NCI-H1436 (cell line): Measurements from ENCODE around the gene COMT.
A peak's percentile ranks its signal among the peaks of the same experiment; 100 is the strongest.
"Not testable (repeated sequence)": the region's sequence is repeated elsewhere in the genome, so short reads cannot be mapped to it uniquely, and the experiment has no call there.

Source experiments
- DNase-seq: peaks from one replicate; lab custom pipeline; 2025; lab: John Stamatoyannopoulos, UW

COMT gene

GRCh38 chr22:19941365-19942082 lies at the start of gene COMT, which contains the start of gene TXNRD2:
Gene COMT, plus strand, starts transcription at chr22:19941772. Its CDS starts 20,755 bp downstream, at chr22:19962527.
Gene TXNRD2, minus strand, starts transcription at chr22:19941818. Its CDS starts 15 bp downstream, at chr22:19941803.
- peak; percentile 42 for DNase-seq

DNA sequence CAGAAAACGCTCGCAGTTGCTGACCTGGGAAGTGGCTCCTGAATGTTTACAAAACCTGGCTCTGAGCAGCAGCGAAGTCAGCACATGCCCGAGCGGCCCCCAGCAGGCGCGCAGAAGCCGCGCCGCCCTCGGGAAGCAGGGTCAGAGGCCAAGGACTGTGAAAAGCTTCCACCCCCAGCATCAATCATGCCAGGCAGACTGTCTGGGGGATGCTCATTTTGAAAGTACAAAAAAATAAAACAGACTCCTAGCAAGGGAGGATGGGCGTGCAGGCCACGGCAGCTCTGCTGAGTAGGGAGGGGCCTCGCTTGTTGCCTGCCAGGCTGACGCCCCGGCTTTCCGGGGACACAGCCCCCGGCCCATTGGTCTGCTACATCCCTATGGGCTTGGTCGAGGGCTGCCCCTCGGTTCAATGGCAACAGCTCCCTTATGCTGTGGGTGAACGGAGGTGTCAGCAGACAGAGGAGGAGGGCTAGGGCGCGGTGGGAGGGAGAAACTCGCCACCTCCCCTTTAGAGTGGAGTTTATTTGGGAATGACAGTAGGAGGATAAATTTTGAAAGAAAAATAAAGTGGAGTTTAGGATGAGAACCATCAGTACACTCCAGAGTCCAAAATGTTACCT lies 49.2 kb upstream of the COMT start:
- no peak for DNase-seq

- no peak for DNase-seq
Measured at GRCh38 chr22:19892925-19893324, 48.6 kb upstream of the COMT start.

DNA sequence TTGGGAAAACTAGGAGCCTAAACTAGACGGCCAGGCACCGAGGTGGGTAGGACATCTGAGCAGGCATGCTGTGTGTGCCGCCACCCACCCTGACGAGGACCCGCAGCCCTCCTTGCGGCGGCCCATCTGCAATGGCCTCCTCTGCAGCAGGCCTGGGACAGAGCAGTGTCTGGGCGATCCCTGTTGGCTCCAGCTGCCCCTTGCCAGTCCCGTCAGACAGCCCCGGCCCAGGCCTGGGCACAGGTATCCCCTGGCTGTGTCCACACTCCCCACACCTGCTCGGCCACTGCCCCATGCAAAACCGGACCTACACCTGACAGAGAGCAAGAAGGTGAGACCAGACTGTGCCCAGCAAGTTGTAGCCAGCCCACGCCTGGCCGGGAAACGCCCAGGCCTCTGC lies 48.2 kb upstream of the COMT start:
- no peak for DNase-seq

DNA sequence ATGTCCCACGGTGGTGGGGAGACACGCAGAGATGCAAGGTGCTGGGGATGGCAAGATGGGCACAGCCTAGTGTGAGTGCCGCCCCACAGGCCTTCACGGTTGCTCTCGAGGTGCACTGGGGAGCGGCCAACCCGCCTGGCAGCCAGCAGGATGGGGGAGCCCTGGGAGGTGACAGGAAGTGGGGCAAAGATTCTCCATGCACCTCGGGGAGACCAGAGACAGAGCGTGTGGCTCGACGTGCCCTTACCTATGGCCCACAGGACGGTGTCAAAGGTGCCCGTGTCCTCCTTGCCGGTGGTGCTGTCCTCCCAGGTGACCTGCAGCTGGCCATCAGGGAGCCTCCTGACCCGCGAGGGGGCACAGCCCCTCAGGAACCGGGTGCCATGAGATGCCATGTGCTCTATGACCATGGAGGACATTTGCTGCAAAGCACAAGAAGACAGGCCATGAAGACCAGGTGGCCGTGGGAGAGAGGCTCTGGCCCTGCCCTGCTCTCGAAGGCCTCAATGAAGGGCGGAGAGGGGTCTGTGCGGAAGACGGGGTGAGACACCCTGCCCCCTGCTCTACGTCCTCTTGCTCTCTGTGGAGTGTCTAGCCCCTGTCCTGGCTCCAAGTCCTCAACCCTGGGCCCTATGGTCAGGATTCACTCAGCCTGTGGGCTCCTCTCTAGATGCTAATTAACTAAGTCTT lies 46.3 kb upstream of the COMT start:
- no peak for DNase-seq

DNA sequence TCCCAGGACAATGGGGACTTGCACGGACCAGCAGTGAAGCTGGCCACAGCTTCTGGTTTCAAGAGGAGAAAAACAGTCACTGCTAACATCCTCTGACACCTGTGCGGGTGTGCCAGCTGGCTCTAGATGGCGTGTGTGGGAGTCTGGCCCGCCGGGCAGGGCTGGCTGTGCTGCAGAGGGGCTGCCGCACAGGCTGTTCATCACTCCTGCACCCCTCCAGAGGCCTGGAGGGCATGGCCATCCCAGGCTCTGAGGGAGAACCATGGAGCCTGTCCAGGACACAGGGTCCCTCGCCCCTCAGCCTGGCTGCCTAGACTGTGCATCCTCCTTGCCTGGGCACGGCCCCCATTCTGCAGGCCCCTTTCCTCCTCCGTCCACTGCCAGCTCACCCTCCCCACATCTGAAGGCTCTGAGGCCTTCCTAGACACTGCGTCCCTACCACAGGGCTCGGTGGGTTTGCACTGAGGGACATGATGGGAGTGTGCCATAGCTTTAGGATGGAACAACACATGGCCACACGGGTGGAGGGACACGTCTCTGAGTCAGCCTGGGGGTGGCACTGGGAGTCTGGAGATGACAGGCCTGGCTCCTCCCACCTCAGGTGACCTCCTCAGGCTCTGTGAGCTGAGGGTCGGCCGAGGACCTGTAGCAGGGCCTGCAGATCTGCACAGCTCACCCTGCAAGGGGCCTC lies 44.8 kb upstream of the COMT start:
- no peak for DNase-seq

- no peak for DNase-seq
Measured at GRCh38 chr22:19897726-19898125, 43.8 kb upstream of the COMT start.

DNA sequence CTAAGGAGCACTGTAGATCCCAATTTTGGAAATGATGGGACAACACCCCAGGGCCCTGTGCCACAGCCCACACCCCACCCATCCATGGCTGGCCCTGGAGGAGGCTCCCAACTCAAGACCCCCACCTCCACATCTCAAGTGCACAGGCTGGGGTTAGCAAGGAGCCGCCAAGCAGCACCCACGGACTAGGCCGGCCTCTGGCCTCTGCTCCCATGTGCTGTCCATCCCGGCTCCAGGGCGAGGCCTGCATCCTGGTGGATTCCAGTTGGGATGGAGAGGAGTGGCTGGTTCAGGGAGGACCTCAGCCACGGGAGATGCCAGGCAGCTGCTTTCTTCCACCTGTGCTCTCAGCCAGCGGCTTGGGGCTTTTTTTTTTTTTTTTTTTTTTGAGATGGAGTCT lies 43.4 kb upstream of the COMT start:
- DNase-seq, result no peak

DNA sequence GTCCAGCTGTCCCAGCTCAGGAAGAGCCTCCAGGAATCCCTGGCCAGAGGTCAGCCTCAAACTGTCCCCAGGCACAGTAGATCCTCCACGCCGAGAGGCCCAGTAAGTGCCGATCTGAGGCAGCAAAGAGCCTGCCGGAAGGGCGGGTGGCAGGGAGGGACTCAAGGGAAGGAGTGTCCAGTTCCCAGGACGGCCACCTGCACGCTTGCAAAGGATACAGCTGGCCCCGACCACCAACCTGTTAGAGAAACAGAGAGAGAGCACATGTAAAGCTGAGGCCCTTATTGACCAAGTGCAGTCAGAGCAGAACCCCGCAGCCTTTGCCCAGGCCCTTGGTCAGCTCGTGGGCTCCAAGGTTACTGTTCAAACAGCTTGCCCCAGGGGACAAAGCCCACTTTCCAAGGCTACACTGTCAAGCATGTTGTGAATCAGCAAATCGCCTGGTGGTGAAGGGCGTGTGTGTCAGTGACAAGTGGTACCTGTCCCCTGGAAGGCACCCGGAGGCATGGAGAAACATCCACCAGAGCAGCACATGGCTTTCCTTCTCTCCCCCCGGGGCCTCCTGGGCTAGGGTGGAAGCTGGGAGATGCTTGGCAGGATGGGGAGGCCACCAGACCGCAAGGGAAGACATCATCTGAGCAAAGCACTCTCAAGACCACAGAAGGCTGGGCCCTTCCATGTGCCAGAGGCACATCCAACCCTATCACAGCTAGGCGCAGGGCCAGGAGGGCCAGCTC lies 42.6 kb upstream of the COMT start:
- no peak for DNase-seq

DNA sequence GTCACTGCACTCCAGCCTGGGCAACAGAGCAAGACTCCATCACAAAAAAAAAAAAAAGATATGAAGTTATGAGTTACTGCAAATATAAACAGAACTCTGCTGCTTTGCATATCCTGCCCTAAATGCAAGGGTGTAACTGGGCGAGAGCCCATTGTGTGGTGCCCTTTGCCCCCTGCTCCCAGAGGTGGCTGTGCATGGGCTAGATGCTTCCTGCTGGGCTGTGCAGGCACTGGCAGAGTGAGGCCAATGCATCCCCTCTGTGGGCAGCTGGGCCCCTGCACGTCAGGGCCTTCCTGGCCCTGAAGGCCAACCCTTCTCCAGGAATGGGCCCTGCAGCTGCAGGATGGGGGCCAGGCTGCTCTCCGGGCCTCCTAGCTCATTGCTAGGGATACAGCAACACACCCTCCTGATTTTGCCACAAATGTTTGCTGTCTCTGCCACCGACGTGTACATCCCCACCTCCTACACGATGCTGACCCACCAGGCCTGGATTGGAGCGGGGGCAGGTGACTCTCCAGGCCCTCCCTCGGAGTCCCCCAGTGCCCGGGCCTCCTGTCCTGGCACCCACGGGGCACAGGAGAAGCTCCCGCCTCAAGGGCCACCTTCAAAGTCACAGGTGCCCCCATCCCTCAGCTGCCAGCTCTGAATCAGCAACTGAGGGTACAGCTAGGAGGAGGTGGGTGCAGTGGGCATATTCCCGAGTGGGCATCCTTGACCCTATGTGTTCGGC lies 40.7 kb upstream of the COMT start:
- DNase-seq, result no peak

DNA sequence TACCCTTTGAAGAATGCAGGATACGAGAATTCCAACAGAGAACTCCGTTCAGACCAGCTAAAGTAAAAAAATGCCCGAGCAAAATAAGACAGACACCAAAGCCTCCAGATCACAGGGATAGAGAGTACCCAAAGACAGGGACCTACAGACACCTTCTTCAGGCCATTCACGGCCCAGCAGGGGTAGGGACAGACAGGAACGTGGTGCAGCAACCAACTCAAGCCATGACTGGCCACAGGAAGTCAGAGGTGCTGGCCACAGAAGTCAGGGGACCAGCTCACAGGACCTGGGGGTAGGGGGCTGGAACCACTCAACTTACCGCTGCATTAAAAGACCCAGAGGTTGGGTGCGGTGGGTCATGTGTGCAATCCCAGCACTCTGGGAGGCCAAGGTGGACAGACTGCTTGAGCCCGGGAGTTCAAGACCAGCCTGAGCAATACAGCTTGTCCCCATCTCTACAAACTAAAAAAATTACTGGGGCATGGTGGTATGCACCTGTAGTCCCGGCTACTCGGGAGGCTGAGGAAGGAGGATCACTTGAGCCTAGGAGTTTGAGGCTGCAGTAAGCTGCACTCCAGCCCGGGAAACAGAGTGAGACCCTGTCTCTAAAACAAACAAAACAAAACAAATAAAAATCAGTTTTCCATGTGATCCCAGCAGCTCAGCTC lies 39.9 kb upstream of the COMT start:
- DNase-seq, result no peak

GRCh38 chr22:19902245-19902715 lies 39.3 kb upstream of the COMT start:
- peak; percentile 91 for DNase-seq

GRCh38 chr22:19903031-19903430 lies 38.5 kb upstream of the COMT start:
- no peak for DNase-seq

- DNase-seq, result no peak
Measured at GRCh38 chr22:19903513-19903912, 38.1 kb upstream of the COMT start.

DNA sequence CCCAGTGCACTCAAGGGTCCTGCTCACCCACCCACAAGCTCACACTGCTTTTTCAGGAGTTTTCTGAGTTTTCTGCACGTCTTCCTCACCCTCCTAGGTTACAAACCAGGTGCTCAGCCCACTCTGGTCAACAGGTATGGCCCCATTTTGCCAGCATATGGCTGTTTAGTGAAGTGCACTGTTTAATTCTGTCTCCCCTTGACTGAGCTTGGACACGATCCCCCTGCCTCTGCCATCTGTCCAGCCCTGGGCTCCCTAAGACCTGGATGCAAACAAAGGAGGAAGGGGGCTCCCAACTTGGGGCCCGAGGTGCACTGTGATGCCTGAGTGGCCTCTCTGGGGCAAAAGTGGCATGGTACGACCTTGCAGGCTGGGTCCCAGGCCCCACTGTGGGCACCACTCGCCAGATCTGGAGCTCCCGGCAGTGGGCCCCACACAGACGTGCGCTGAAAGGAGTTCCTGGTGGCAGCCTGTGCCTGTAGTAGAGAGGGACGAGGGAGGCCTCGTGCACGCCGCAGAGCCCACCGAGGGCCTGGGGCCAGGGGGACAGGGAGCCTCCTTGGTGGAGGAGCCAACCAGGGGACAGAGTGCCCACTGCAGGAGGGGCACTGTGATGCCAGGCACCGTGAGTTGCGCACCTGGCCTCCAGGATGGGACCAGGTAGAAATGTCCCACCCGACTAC lies 37.3 kb upstream of the COMT start:
- no peak for DNase-seq

GRCh38 chr22:19904935-19905334 lies 36.6 kb upstream of the COMT start:
- DNase-seq, result no peak

GRCh38 chr22:19905347-19906276 lies 36.0 kb upstream of the COMT start:
- DNase-seq, result no peak

DNA sequence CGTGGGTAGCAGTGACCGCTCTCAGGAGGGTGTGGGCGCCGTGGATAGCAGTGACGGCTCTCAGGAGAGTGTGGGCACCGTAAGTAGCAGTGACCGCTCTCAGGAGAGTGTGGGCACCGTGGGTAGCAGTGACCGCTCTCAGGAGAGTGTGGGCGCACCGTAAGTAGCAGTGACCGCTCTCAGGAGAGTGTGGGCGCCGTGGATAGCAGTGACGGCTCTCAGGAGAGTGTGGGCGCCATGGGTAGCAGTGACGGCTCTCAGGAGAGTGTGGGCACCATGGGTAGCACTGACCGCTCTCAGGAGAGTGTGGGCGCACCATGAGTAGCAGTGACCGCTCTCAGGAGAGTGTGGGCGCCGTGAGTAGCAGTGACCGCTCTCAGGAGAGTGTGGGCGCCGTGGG lies 34.7 kb upstream of the COMT start:
- not testable (repeated sequence) for DNase-seq

- not testable (repeated sequence) for DNase-seq
Measured at GRCh38 chr22:19907902-19908301, 33.7 kb upstream of the COMT start.
